Hair follicle dermal papilla cell (primary cell): ENCODE data around the gene LIME1. TPM values are rescaled to one million over a fixed set of nuclear protein-coding genes. Genes with fewer than 3 reads are reported as not detected.

Experiments used
- small RNA-seq: library from RNA; depleted of rRNA; stranded (forward); fragments of <200 nt; gene quantifications from one replicate; pipeline ENCODE3, GENCODE V24; 2012
- total RNA-seq: library from RNA; depleted of rRNA; stranded (reverse); fragments of >200 nt; gene quantifications from 2 replicates; pipeline ENCODE4 v1.2.3, GENCODE V29; 2012

LIME1 gene, protein sequence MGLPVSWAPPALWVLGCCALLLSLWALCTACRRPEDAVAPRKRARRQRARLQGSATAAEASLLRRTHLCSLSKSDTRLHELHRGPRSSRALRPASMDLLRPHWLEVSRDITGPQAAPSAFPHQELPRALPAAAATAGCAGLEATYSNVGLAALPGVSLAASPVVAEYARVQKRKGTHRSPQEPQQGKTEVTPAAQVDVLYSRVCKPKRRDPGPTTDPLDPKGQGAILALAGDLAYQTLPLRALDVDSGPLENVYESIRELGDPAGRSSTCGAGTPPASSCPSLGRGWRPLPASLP
- total RNA-seq, result 4.5 and 4.6 TPM in 2 replicates

GRCh38 chr20:63735859-63736718 lies at the start of gene LIME1:
TSS of gene LIME1 (plus strand) at chr20:63736664. CDS start at chr20:63737550, 886 bp downstream.

DNA sequence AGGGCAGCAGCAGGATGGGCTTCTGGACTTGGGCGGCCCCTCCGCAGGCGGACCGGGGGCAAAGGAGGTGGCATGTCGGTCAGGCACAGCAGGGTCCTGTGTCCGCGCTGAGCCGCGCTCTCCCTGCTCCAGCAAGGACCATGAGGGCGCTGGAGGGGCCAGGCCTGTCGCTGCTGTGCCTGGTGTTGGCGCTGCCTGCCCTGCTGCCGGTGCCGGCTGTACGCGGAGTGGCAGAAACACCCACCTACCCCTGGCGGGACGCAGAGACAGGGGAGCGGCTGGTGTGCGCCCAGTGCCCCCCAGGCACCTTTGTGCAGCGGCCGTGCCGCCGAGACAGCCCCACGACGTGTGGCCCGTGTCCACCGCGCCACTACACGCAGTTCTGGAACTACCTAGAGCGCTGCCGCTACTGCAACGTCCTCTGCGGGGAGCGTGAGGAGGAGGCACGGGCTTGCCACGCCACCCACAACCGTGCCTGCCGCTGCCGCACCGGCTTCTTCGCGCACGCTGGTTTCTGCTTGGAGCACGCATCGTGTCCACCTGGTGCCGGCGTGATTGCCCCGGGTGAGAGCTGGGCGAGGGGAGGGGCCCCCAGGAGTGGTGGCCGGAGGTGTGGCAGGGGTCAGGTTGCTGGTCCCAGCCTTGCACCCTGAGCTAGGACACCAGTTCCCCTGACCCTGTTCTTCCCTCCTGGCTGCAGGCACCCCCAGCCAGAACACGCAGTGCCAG lies 39.7 kb upstream of the LIME1 start, which contains the start of gene TNFRSF6B:
TSS of gene TNFRSF6B (plus strand) at position 25 of the 729 bp plus-strand sequence. CDS start at position 141, 116 bp downstream.

GRCh38 chr20:63707558-63708300 lies 28.7 kb upstream of the LIME1 start, which contains the start of the genes ARFRP1 and ZGPAT:
TSS of gene ARFRP1 (minus strand) at chr20:63707976. CDS start at chr20:63707091, 885 bp downstream.
TSS of gene ZGPAT (plus strand) at chr20:63708039. CDS start at chr20:63708581, 542 bp downstream.

GRCh38 chr20:63739130-63740069 lies 2.9 kb downstream of the LIME1 start, which contains the start of gene SLC2A4RG:
TSS of gene SLC2A4RG (plus strand) at chr20:63739776. CDS start at chr20:63739913, 137 bp downstream.

Small RNA genes within 50 kb of the gene (small RNA-seq; reads per million reads assigned to genes)
- gene LIME1, result not detected
- not detected for gene TNFRSF6B

Other genes starting within 250 kb of the LIME1 start
- under 0.01 and 0.24 TPM in 2 replicates for gene EEF1A2, start 237.6 kb upstream of the LIME1 start, total RNA-seq
- 55.9 and 56.3 TPM in 2 replicates for gene PPDPF, start 215.9 kb upstream of the LIME1 start, total RNA-seq
- under 0.01 and 0.12 TPM in 2 replicates for gene PTK6, start 199.3 kb upstream of the LIME1 start, total RNA-seq
- not detected in 2 replicates for gene SRMS, start 188.9 kb upstream of the LIME1 start, total RNA-seq
- gene FNDC11, start 182.5 kb upstream of the LIME1 start, total RNA-seq, result 0.65 and 0.73 TPM in 2 replicates
- gene HELZ2, start 162.4 kb upstream of the LIME1 start, total RNA-seq, result 56.1 and 77.4 TPM in 2 replicates
- gene GMEB2, start 109.6 kb upstream of the LIME1 start, total RNA-seq, result 15.1 and 16.6 TPM in 2 replicates
- gene STMN3, start 83.2 kb upstream of the LIME1 start, total RNA-seq, result 10.0 and 12.0 TPM in 2 replicates
- 16.9 and 21.3 TPM in 2 replicates for gene RTEL1, start 78.4 kb upstream of the LIME1 start, total RNA-seq
- 2.2 and 8.0 TPM in 2 replicates for gene TNFRSF6B, start 40.0 kb upstream of the LIME1 start, total RNA-seq
- gene ARFRP1, start 28.7 kb upstream of the LIME1 start, total RNA-seq, result 26.6 and 32.0 TPM in 2 replicates
- gene ZGPAT, start 28.6 kb upstream of the LIME1 start, total RNA-seq, result 14.1 and 16.4 TPM in 2 replicates
- gene SLC2A4RG, start 3.1 kb downstream of the LIME1 start, total RNA-seq, result 41.5 and 45.7 TPM in 2 replicates
- gene ZBTB46, start 94.6 kb downstream of the LIME1 start, total RNA-seq, result 0.36 and 0.81 TPM in 2 replicates
- not detected in 2 replicates for gene ABHD16B, start 124.8 kb downstream of the LIME1 start, total RNA-seq
- 96.7 and 106 TPM in 2 replicates for gene TPD52L2, start 128.6 kb downstream of the LIME1 start, total RNA-seq
- 63.8 and 66.5 TPM in 2 replicates for gene DNAJC5, start 158.5 kb downstream of the LIME1 start, total RNA-seq
- 22.4 and 22.8 TPM in 2 replicates for gene UCKL1, start 219.8 kb downstream of the LIME1 start, total RNA-seq
- gene ZNF512B, start 233.3 kb downstream of the LIME1 start, total RNA-seq, result 18.5 and 23.9 TPM in 2 replicates
- 0.49 TPM in 2 replicates for gene SAMD10, start 243.0 kb downstream of the LIME1 start, total RNA-seq
- gene PRPF6, start 244.5 kb downstream of the LIME1 start, total RNA-seq, result 54.9 and 55.3 TPM in 2 replicates